HEK293 (cell line): ENCODE data around the gene KLHDC4.

Experiments used
- CTCF ChIA-PET: fragments of 350-600 bp; formaldehyde crosslinking; extraction: SDS; loops from one replicate; lab custom pipeline; 2021; ENCODE audit warnings: antibody characterized with exemption; lab: Yijun Ruan, JAX
- POLR2A ChIA-PET: fragments of 300-600 bp; formaldehyde crosslinking; extraction: SDS; loops from one replicate; lab custom pipeline; 2020; ENCODE audit warnings: antibody characterized with exemption, inconsistent platforms; lab: Yijun Ruan, JAX
- H3K27ac ChIP-seq: fragments of 200-500 bp; sonication (Bioruptor generic); 2 replicates; pipeline ENCODE4 v1.5.1; 2014; ENCODE audit warnings: low read depth, low read length, control low read depth, inconsistent platforms; ENCODE audit errors: extremely low read depth
- H3K36me3 ChIP-seq, 2 experiments: fragments of 200-500 bp in 1 of 2; sonication (Bioruptor generic) in 1 of 2; 1 replicate in 1 of 2; 2 replicates in 1 of 2; pipeline ENCODE4 v1.5.1; 2014 to 2017; ENCODE audit warnings: inconsistent platforms in 2 of 2, low read length in 2 of 2; ENCODE audit not compliant: control insufficient read depth in 2 of 2, insufficient read depth in 1 of 2
- H3K4me1 ChIP-seq: fragments of 200-500 bp; sonication (Bioruptor generic); 2 replicates; pipeline ENCODE4 v1.5.1; 2014; ENCODE audit warnings: mild to moderate bottlenecking, low read length, inconsistent platforms; ENCODE audit not compliant: control insufficient read depth, insufficient read depth
- H3K4me3 ChIP-seq: 2 replicates; pipeline ENCODE4 v1.5.1; 2011; ENCODE audit warnings: low read depth, mild to moderate bottlenecking, control low read depth, low read length, moderate library complexity
- H3K9me3 ChIP-seq: fragments of 200-500 bp; sonication (Bioruptor generic); 2 replicates; pipeline ENCODE4 v1.5.1; 2014; ENCODE audit warnings: low read depth, low read length, inconsistent platforms; ENCODE audit not compliant: control insufficient read depth, insufficient read depth
- GFI1B ChIP-seq: fragments of 450-650 bp; formaldehyde crosslinking; IDR thresholded peaks from 2 replicates; pipeline ENCODE4 v1.5.1; 2016; ENCODE audit warnings: missing biosample characterization, missing genetic modification characterization
- GLI4 ChIP-seq: fragments of 450-650 bp; formaldehyde crosslinking; IDR thresholded peaks from 2 replicates; pipeline ENCODE4 v1.5.1; 2016; ENCODE audit warnings: missing biosample characterization, missing genetic modification characterization
- MYNN ChIP-seq: fragments of 450-650 bp; formaldehyde crosslinking; IDR thresholded peaks from 2 replicates; pipeline ENCODE4 v1.5.1; 2016; ENCODE audit warnings: missing biosample characterization, missing genetic modification characterization, borderline replicate concordance
- MZF1 ChIP-seq: fragments of 450-650 bp; formaldehyde crosslinking; IDR thresholded peaks from 2 replicates; pipeline ENCODE4 v1.5.1; 2017; ENCODE audit warnings: missing biosample characterization, missing genetic modification characterization, borderline replicate concordance
- OVOL3 ChIP-seq: fragments of 450-650 bp; formaldehyde crosslinking; IDR thresholded peaks from 2 replicates; pipeline ENCODE4 v1.5.1; 2016; ENCODE audit warnings: missing biosample characterization, missing genetic modification characterization
- PRDM1 ChIP-seq: fragments of 450-650 bp; formaldehyde crosslinking; IDR thresholded peaks from 2 replicates; pipeline ENCODE4; 2016; ENCODE audit warnings: missing biosample characterization, missing genetic modification characterization
- SP7 ChIP-seq: fragments of 450-650 bp; formaldehyde crosslinking; IDR thresholded peaks from 2 replicates; pipeline ENCODE4 v1.5.1; 2016; ENCODE audit warnings: missing biosample characterization, missing genetic modification characterization
- ZBTB21 ChIP-seq: fragments of 450-650 bp; formaldehyde crosslinking; IDR thresholded peaks from 2 replicates; pipeline ENCODE4 v1.5.1; 2017; ENCODE audit warnings: missing biosample characterization, missing genetic modification characterization
- ZFP37 ChIP-seq: fragments of 450-650 bp; formaldehyde crosslinking; IDR thresholded peaks from 2 replicates; pipeline ENCODE4 v1.5.1; 2016; ENCODE audit warnings: missing biosample characterization, missing genetic modification characterization
- ZNF133 ChIP-seq: fragments of 450-650 bp; formaldehyde crosslinking; IDR thresholded peaks from 2 replicates; pipeline ENCODE4 v1.5.1; 2016; ENCODE audit warnings: missing biosample characterization, missing genetic modification characterization
- ZNF2 ChIP-seq: fragments of 450-650 bp; formaldehyde crosslinking; IDR thresholded peaks from 2 replicates; pipeline ENCODE4 v1.5.1; 2016; ENCODE audit warnings: missing biosample characterization, missing genetic modification characterization
- ZNF248 ChIP-seq: fragments of 450-650 bp; formaldehyde crosslinking; IDR thresholded peaks from 2 replicates; pipeline ENCODE4 v1.5.1; 2017; ENCODE audit warnings: missing biosample characterization, missing genetic modification characterization
- ZNF274 ChIP-seq, 2 experiments: fragments of 200-500 bp in 1 of 2; fragments of 450-650 bp in 1 of 2; sonication (Bioruptor generic) in 1 of 2; formaldehyde crosslinking in 1 of 2; IDR thresholded peaks; 2 replicates each; pipeline versions ENCODE4 v1.5.1 to v1.6.1; 2014 to 2016; ENCODE audit warnings: borderline replicate concordance in 1 of 2, inconsistent platforms in 1 of 2, low read length in 1 of 2, missing biosample characterization in 1 of 2, missing genetic modification characterization in 1 of 2
- ZNF292 ChIP-seq: fragments of 450-650 bp; formaldehyde crosslinking; IDR thresholded peaks from 2 replicates; pipeline ENCODE4 v1.5.1; 2016; ENCODE audit warnings: low read depth, missing biosample characterization, missing genetic modification characterization, borderline replicate concordance
- ZNF426 ChIP-seq: fragments of 450-650 bp; formaldehyde crosslinking; IDR thresholded peaks from 2 replicates; pipeline ENCODE4 v1.5.1; 2017; ENCODE audit warnings: missing biosample characterization, missing genetic modification characterization, mild to moderate bottlenecking, inconsistent platforms, moderate library complexity
- ZNF514 ChIP-seq: fragments of 450-650 bp; formaldehyde crosslinking; IDR thresholded peaks from 2 replicates; pipeline ENCODE4 v1.5.1; 2016; ENCODE audit warnings: missing biosample characterization, missing genetic modification characterization
- ZNF529 ChIP-seq: fragments of 450-650 bp; formaldehyde crosslinking; IDR thresholded peaks from 2 replicates; pipeline ENCODE4 v1.5.1; 2017; ENCODE audit warnings: missing genetic modification characterization, missing biosample characterization; ENCODE audit not compliant: insufficient replicate concordance
- ZNF677 ChIP-seq: fragments of 450-650 bp; IDR thresholded peaks from 2 replicates; pipeline ENCODE4 v1.5.0; 2018; ENCODE audit warnings: missing biosample characterization, mild to moderate bottlenecking, missing genetic modification characterization, moderate library complexity
- ZNF837 ChIP-seq: fragments of 450-650 bp; formaldehyde crosslinking; IDR thresholded peaks from 2 replicates; pipeline ENCODE4 v1.5.1; 2016; ENCODE audit warnings: missing biosample characterization, missing genetic modification characterization
- TF ChIP-seq, protein P1 (sequence below): fragments of 450-650 bp; formaldehyde crosslinking; IDR thresholded peaks from 2 replicates; pipeline ENCODE4 v1.5.1; 2016; ENCODE audit warnings: missing biosample characterization, missing genetic modification characterization
- TF ChIP-seq, protein P2 (sequence below): fragments of 450-650 bp; formaldehyde crosslinking; IDR thresholded peaks from 2 replicates; pipeline ENCODE4 v1.5.1; 2017; ENCODE audit warnings: missing biosample characterization, missing genetic modification characterization
- TF ChIP-seq, protein P3 (sequence below): fragments of 450-650 bp; formaldehyde crosslinking; IDR thresholded peaks from 2 replicates; pipeline ENCODE4 v1.5.1; 2017; ENCODE audit warnings: missing biosample characterization, missing genetic modification characterization

Gene KLHDC4

DNA sequence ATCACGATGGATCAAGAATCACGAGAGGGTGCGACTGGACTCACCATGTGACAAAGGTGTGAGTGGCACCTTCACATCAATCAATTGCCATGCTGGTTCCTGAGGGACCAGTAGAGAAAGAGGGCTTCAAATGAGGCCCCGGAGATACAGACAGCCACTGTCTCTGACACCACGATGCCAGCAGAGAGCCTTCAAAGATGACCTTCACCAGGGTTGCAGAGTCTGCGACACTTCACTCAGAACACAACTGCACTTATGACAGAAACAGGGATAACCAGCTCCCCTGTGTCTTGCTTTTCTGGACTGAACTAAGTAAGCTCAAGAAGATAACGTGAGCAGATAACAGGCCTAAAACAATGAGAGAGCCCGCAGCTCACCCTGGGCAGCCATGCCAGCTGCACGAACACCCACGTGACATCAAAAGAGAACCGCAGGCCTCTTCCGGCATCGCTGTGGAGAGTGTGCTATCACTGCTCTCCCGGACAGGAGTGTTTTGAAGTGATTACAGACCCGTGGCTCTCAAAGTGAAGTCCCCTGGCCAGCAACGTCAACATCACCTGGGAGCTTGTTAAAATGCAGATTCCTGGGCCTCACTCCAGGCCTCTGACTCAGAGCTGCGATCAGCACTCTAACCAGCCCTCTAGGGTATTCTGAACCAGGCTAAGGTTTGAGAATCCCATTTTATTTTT lies 36.4 kb downstream of the KLHDC4 start:
- Histone ChIP-seq H3K4me1 (no peaks in the 10 kb centered on the region), H3K9me3 (no peaks in the 10 kb centered on the region), H3K27ac (no peak overlapping the region), H3K36me3 (peaks cover 6 to 46% of the 10 kb centered on the region in 2 experiments; a peak in 2 of 3 replicates), H3K4me3 (no peak overlapping the region)
- no peak for TF ChIP-seq MYNN (tag by site-specific recombination)
- TF ChIP-seq GFI1B: no peak
- no peak for TF ChIP-seq GLI4 (tag by site-specific recombination)
- no peak for TF ChIP-seq ZNF529 (tag by site-specific recombination)
- TF ChIP-seq, protein P1, sequence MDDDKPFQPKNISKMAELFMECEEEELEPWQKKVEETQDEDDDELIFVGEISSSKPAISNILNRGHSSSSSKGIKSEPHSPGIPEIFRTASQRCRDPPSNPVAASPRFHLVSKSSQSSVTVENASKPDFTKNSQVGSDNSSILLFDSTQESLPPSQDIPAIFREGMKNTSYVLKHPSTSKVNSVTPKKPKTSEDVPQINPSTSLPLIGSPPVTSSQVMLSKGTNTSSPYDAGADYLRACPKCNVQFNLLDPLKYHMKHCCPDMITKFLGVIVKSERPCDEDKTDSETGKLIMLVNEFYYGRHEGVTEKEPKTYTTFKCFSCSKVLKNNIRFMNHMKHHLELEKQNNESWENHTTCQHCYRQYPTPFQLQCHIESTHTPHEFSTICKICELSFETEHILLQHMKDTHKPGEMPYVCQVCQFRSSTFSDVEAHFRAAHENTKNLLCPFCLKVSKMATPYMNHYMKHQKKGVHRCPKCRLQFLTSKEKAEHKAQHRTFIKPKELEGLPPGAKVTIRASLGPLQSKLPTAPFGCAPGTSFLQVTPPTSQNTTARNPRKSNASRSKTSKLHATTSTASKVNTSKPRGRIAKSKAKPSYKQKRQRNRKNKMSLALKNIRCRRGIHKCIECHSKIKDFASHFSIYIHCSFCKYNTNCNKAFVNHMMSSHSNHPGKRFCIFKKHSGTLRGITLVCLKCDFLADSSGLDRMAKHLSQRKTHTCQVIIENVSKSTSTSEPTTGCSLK (tag by site-specific recombination): no peak
- TF ChIP-seq ZNF837 (tag by site-specific recombination): no peak
- TF ChIP-seq, protein P2, sequence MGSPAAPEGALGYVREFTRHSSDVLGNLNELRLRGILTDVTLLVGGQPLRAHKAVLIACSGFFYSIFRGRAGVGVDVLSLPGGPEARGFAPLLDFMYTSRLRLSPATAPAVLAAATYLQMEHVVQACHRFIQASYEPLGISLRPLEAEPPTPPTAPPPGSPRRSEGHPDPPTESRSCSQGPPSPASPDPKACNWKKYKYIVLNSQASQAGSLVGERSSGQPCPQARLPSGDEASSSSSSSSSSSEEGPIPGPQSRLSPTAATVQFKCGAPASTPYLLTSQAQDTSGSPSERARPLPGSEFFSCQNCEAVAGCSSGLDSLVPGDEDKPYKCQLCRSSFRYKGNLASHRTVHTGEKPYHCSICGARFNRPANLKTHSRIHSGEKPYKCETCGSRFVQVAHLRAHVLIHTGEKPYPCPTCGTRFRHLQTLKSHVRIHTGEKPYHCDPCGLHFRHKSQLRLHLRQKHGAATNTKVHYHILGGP: no peak
- TF ChIP-seq, protein P3, sequence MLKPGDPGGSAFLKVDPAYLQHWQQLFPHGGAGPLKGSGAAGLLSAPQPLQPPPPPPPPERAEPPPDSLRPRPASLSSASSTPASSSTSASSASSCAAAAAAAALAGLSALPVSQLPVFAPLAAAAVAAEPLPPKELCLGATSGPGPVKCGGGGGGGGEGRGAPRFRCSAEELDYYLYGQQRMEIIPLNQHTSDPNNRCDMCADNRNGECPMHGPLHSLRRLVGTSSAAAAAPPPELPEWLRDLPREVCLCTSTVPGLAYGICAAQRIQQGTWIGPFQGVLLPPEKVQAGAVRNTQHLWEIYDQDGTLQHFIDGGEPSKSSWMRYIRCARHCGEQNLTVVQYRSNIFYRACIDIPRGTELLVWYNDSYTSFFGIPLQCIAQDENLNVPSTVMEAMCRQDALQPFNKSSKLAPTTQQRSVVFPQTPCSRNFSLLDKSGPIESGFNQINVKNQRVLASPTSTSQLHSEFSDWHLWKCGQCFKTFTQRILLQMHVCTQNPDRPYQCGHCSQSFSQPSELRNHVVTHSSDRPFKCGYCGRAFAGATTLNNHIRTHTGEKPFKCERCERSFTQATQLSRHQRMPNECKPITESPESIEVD: no peak
- TF ChIP-seq OVOL3 (tag by site-specific recombination): no peak
- no peak for TF ChIP-seq ZNF274 (IDR thresholded peaks at IDR 0.05; ENCODE audit: low read length)
- TF ChIP-seq ZNF274 (tag by site-specific recombination; IDR thresholded peaks at IDR 0.05; ENCODE audit: borderline replicate concordance): no peak
- TF ChIP-seq ZNF248: no peak
- no peak for TF ChIP-seq ZNF426
- TF ChIP-seq ZFP37 (tag by site-specific recombination): no peak
- TF ChIP-seq SP7 (tag by site-specific recombination): no peak
- TF ChIP-seq ZNF2 (tag by site-specific recombination): no peak
- TF ChIP-seq PRDM1 (tag by site-specific recombination): no peak
- no peak for TF ChIP-seq ZNF292 (tag by site-specific recombination)
- CTCF ChIA-PET: no interaction called here
- POLR2A ChIA-PET: no interaction called here

DNA sequence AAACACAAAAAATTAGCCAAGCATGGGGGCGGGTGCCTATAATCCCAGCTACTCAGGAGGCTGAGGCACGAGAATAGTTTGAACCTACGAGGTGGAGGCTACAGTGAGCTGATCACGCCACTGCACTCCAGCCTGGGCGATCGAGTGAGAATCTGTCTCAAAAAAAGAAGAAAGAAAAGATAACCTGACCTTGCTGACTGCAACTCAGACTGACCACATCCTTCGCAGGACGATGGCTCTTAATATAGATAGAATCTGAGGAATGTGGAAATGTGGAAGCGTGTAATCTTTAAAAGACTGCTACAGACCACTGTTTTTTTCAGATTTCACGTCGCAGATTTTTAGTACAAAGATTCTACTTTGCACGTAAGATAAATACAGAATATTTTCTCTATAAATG lies 37.8 kb downstream of the KLHDC4 start:
- H3K9me3 ChIP-seq: no peaks in the 10 kb centered on the region
- TF ChIP-seq MZF1 (tag by site-specific recombination): no peak
- TF ChIP-seq ZBTB21 (tag by site-specific recombination): no peak
- no peak for TF ChIP-seq ZNF133 (tag by site-specific recombination)
- no peak for TF ChIP-seq ZNF514
- TF ChIP-seq ZNF677 (tag by site-specific recombination): no peak
- peaks cover 4% of the 10 kb centered on the region for H3K4me1 ChIP-seq
- no peak overlapping the region for H3K27ac ChIP-seq
- H3K4me3 ChIP-seq: no peak overlapping the region
- ChIA-PET POLR2A (no interaction called here), CTCF (interaction anchor here (0.6 kb wide), 1 partner anchor 51 kb away, joined by 3 read pairs; no protein-coding TSS in a partner anchor)
- peaks cover 6 to 38% of the 10 kb centered on the region in 2 experiments; a peak in 2 of 3 replicates for H3K36me3 ChIP-seq
